Amniotic stem cell (primary cell): ENCODE measurements around the gene KRT80.

Source experiments
- DNase-seq: peaks from one replicate; lab custom pipeline; 2025; lab: John Stamatoyannopoulos, UW

KRT80 gene

GRCh38 chr12:52210925-52211650 lies 19.3 kb upstream of the KRT80 start:
- no peak for DNase-seq

- DNase-seq, result no peak
Observed at GRCh38 chr12:52210186-52210924, 18.5 kb upstream of the KRT80 start.

DNA sequence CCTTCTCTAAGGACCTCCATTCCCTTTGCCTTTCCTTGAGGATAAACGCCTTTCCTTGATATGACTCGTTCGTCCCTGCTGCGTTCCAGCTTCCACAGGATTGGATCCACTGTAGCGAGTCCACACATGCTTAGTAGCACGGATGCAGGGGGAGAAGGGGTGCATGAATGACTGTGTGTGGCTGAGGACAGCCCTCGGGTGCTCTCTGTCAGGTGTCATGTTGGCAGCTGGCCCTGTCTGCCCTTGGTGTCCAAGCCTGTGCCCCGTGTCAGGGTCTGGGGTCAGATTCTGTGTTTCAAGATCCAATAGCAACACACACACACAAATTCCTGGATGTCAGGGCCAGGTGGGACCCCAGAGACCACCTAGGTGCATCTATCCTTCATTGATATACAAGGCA lies 17.5 kb upstream of the KRT80 start:
- DNase-seq, result no peak

DNA sequence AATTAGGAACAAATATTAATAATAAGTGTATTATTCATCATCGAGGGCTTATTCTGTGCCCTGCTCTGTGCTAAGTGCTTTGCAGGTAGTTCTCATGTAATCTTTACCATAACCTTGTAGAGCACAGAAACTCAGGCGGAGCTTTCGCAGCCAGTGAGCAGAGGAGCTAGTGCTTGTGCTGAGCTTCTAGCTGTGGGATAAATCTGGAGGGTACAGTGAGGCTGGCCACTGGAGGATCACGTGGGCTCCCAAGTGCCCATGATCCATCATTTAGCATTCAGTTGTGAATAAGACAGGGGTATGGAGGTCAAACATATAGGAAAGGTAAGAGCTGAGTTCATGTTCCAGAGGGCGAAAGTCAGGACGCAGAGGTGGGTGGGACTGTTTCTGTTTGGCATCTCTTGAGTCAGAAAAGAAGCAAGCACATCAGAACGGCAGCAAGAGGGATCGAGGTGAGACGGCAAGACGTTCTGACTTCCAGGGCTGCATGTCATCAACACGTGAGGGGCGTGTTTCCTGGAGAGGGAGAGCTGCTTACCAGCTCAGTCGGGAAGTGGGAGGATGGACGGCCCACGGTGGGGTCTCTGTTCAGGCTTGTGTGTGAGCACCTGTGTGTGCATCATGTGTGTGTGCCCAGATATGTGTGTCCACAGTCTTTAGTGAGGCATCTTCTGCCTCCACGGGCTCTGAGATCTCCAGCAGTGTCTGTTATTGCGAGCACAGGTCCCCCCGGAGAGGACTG lies 16.8 kb upstream of the KRT80 start:
- DNase-seq, result no peak

DNA sequence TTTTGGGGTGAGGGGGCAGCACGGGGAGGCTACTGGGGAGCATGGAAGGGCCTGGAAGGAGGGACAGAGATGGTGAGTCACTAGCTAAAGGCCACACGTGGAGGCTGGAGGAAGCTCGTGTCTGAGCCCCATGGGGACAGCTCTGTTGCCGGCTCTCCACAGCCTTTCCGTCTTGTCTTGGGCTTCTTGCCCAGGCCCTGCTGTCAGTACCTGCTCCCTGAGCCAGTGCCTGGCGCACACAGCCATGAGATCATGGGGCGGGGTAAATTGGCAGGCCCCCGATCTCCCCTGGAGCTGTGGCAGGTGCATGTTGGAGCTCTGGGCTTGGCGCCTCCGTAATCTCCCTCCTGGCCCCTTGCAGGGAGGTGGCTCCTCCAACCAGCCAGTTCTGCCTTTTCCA lies 16.1 kb upstream of the KRT80 start:
- DNase-seq, result no peak

- DNase-seq, result no peak
Observed at GRCh38 chr12:52207106-52207505, 15.3 kb upstream of the KRT80 start.

DNA sequence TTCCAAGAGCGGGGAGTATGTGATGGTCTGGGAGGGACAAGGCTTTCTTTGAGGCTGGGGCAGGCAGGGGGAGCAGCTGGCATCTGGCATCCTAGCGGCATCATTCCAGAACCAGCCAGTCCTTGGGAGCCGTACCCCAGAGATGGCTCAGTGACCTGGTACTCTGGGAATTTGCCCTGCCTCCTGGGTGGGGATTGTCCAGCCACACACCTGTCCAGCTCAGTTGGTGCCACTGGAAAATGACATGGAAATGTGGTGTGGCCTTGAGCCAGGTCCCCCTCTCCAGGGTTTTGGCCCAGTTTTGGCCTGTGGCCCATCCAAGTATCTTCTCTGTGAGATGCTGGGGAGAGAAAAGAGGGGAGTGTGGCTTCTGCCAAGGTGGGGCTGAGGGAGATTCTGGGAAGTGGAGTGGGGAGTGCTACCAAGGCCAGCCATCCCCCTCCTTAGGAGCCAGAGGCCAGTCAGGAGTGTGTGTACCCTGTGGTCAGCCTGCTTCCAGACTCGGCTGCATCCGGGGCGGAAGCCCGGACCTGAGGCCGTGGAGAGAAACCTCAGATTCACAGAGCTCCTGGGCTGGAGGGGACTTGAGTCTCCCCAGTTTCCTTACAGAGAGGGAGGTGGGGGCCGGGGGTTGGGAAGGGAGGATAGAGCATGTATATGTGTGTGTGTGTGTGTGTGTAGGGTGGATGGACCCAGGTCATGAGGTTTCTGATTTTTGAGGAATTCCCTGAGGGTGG lies 14.7 kb upstream of the KRT80 start:
- no peak for DNase-seq

GRCh38 chr12:52205612-52206303 lies 13.9 kb upstream of the KRT80 start:
- no peak for DNase-seq

GRCh38 chr12:52204931-52205505 lies 13.2 kb upstream of the KRT80 start:
- no peak for DNase-seq

GRCh38 chr12:52204095-52204930 lies 12.5 kb upstream of the KRT80 start:
- DNase-seq, result no peak

DNA sequence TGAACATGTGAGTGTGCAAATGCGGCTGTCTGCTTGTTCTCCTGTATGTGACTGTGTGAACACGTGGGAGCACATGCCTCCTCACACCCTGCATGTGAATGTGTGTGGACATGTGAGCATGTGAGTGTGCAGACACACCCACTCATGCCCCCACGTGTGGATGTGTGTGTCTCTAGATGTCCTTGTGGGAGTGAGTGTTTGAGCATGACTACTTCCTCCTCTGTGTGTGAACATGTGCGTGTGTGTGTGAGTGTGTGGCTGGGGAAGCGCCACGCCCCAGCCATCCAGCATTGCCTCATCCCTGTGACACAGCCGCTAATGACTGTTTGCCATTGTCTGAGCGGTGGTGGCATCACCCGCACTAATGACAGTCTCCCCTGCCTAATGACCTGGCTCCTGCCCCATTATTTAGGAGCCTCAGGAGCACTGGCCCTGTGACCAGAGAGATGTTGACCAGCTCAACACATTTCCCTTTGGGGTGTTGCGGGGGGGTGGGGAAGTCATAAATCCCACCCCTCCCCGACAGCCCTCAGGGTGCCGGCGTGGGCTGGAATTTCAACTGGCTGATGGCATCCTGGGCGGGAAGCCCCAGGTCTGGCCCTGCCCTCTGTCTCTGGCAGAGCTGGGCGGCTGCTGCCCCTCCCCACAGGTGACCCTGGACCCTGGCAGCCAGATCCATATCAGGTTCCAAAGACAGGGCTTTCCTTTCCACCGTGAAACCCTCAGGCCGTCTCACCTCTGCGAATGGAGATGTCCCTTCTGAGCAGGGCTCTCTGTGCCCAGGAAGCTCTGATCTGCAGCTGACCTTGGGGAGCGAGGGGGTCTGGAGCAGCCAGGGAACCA lies 11.5 kb upstream of the KRT80 start:
- no peak for DNase-seq

DNA sequence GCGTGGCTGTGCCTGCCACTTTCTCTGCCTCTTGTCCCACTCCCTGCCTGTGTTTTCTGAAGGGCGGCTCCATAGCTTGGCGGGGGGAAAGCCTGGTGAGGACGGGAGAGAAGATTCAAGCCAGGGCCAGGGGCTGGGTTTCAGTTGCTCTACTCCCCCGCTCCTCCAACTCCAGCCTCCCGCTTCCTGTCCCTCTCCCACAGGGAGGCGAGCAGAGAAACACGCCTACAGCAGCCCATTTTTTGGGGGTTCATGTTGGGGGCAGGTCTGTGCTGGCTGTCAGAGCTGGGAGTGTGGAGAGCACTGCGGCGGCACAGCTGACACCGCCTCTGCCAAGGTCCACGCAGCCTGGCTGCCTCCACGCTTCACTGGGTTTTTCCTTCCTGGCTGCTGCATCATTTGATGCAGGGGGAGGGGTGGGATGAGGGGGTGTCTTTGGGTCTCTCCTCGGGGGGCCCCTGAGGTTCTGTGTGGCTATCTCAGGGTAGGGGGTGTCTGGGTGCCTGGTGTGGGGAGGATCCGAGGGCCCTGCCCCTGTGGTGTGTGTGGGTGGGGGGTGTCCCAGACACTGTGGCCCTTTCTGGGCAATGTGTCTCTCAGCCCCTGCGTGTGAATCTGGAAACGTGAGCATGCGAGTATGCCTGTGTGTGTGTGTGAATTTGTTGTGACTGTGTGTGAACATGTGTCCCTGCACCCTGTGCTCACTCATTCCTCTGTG lies 10.7 kb upstream of the KRT80 start:
- no peak for DNase-seq

- no peak for DNase-seq
Observed at GRCh38 chr12:52201451-52201839, 9.6 kb upstream of the KRT80 start.

- no peak for DNase-seq
Observed at GRCh38 chr12:52200781-52201450, 9.1 kb upstream of the KRT80 start.

GRCh38 chr12:52200086-52200780 lies 8.4 kb upstream of the KRT80 start:
- no peak for DNase-seq

DNA sequence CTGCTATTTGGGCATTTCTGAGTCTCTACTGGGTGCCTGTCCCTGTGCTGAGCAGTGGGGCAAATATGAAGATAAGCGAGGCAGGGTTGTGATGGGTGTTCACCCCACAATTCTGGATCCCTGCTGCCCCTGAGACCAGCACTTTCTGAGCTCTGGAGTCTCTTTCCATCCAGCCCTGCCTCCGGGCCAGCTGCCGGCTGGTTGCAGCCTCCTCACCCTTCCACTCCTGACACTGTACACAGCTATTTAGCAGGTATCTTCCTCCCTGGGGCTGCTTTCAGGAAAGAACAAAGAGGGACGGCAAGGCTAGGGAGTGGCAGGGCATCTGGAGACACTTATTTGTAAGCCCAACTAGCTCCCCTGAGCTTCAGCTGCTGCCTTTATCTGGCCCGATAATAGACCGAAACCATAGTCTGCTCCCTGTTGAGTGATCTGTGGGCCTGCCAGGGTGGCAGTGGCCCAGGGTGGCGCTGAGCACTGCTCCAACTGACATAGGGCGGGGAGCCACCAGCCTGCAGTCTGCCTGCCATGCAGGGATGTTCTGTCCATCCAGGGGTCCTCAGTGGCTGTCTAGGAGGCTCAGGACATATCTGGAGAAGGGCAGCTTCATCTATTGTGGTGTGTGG lies 7.6 kb upstream of the KRT80 start:
- DNase-seq, result no peak
